ENCODE data around the gene PARD3B.

Gene PARD3B

DNA sequence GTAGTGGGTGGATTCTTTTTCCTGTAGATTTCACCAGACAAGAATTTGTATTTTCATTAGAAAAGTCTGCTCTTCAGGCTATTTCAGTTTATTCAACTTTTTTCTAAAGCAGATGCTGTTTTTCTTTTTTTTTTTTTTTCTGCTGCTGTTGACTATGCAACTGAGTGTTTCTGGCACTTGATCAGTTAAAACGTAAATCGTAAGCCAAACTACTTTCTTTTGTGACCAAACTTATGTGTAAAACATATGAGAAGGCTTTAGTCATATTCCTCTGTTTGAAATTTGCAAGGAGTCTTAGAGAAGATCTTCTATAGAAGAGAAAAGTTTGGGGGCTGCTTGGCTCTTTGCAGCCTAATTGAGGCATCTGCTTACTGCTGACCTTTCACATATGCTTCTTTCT, 170.1 kb downstream of the PARD3B start:
- DNase-seq, result no peak

- no peak for DNase-seq
Observed at GRCh38 chr2:204717591-204717990, 172.3 kb downstream of the PARD3B start.

- no peak for DNase-seq
Observed at GRCh38 chr2:204718607-204719006, 173.3 kb downstream of the PARD3B start.

DNA sequence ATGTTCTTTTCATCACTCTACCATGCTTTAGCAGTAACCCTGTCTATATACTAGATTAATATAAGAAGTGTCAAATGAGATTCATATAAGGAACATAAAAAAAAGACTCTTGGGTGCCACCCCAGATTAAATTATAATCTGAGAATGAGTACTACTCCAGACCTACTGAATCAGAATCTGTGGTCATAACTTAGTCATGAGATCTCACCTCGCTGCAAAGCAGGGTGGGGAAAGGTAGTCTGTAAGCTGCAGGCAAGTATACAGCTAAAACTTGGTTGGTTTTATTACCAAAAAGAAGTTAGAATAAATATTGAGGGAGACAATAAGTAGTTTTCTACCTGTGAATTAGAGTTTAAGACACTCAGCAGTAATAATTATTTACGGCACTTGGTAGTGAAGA, 175.6 kb downstream of the PARD3B start:
- no peak for DNase-seq

DNA sequence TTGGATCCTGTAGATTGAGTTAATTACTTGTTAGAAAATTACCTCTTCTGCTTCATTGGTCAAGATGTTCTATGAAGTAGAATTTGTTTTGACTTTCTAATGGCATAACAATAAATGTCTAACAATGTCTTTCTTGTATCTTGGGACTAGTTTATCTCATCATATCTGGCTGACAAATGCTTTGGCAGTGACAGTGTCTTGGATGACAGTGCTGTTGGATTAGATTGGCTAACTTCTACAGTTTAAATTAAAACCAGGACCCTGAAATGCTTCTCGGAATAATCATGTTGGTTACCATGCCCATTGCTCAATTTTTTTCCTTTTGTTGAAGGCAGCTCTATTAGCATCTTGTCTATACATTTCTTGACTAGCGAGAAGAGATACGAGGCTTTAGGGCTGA, 176.9 kb downstream of the PARD3B start:
- DNase-seq, result no peak

GRCh38 chr2:204722691-204723090, 177.4 kb downstream of the PARD3B start:
- DNase-seq, result no peak

DNA sequence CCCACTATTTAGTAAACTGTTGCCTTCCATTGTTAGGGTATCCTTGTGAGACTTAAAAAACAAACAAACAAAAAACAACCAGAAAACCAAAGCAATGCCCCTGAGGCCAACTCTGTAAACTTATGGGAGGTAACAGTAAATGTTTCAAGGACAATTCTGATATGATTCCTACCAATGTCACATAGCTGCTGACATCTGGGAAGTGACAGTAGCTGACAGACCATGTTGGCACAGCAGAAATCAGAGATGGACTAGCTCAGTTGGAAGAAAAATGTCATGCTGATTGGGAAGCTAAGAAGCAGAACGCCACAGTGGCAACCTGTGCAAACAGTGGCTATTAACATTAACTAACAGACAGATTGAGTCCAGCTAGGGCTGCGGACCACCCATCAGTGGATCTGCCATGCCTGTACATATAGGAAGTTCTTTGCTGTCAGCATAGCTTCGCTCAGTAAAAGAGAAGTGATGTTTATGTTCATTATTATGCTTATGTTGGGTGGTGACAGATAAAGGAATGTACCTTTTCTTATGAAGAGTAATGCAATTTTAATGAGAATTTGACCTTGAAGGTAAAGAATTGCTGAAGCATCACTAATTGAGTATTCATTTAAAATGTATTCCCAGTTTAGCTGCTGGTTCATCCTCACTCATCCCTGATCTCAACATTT, 180.6 kb downstream of the PARD3B start:
- DNase-seq, result no peak

DNA sequence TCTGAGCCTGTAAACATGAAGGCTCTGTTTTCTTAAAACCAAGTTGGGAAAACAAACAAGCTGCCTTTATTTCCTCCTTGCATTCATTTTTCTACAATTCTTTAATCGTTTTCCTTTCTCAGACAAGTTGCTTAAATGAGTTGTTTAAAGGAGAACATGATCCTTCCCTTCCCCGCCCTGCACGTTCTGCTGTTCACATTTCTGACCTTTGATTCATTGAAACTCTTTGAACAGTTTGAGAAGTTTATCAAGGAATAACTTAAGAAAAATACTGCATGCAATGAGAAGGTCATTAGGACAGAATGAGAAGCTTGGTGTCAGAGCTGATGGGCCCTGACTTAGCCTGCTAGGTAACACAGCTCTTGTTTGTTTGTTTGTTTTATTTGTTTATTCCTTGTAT, 181.6 kb downstream of the PARD3B start:
- DNase-seq, result no peak

DNA sequence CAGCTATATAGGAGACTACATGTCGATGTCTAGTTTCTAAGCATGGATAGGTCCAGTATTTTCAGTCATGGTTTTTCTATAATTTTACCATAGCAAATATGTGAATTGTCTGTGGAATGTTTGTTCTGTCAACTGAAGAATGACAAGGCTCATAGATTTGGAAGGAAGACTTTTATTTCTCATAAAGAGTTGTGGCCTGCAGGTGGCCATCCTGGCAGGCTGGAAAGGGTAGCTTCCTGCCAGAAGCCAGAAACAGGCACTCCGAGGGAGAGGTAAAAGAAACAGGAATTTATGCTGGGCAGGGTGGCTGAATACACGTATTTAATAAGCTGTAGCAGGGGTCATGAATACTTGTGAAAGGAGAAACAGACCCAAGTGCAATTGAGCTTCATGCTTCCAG, 182.1 kb downstream of the PARD3B start:
- no peak for DNase-seq

DNA sequence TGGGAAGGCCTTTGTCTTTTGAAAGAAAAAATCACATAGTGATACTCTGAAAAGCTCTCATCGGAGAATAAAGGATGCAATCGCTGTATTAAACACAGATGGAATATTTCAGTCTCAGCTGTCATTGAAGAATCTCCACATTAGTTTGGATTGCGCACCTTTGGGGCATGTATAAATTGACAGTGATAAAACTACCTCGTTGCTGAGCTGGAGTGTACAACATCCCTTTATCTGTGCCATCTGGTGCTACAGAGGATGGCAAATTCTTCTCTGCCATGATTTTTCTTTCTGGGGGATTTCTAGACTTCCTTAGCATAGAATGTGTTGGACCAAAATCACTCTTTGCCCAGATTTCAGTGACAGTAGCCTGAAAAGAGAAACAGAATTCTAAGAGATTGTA, 185.3 kb downstream of the PARD3B start:
- no peak for DNase-seq

DNA sequence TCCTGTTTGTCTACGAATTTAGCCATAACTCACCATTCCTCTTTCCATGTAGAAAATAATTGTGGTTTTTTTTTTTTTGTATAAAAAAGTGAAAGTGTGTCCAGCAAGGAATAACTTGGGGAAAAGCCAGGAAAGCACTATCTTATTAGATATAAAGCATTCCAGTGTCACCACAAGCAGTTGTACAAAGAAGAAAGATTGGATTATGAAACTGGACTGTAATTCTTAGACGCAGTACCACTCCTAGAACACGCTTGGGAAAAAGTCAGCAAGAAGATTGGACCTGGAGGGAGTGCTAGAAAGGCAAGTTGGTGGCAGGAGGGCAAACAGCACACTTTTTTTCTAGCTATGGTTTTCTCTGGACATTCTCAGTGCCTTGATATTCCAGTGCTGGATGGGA, 186.7 kb downstream of the PARD3B start:
- no peak for DNase-seq

DNA sequence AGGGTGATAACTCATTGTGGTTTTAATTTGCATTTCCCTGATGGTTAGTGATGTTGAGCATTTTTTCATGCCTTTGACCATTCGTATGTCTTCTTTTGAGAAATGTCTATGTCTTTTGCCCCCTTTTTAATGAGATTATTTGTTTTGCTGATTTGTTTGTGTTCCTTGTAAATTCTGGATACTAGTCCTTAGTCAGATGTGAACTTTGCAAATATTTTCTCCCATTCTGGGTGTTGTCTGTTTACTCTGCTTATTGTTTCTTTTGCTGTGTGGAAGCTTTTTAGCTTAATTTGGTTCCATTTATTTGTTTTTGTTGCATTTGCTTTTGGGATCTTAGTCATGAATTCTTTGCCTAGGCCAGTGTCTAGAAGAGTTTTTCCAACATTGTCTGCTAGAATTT, 192.0 kb downstream of the PARD3B start:
- no peak for DNase-seq

- DNase-seq, result no peak
Observed at GRCh38 chr2:204738721-204739120, 193.4 kb downstream of the PARD3B start.

- no peak for DNase-seq
Observed at GRCh38 chr2:204743393-204743960, 198.2 kb downstream of the PARD3B start.

DNA sequence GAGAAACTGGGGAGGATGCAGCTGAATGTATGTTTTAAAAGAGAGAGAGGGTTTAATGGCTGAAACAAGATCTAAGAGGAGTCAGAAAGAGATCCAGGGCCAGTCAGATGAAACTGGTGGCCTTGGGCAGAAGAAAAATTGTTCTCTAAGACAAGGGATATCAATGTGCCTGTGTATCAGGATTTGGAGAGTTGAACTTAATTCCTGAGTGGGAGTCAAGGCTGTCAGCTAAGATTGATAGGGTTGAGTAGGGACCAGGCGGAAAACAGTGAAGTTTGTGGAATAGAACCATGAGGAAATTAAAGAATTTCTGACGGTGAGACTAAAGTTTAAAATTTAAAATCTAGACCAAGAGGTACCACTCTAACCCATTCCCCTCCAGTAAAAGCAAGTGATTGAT, 199.2 kb downstream of the PARD3B start:
- no peak for DNase-seq

DNA sequence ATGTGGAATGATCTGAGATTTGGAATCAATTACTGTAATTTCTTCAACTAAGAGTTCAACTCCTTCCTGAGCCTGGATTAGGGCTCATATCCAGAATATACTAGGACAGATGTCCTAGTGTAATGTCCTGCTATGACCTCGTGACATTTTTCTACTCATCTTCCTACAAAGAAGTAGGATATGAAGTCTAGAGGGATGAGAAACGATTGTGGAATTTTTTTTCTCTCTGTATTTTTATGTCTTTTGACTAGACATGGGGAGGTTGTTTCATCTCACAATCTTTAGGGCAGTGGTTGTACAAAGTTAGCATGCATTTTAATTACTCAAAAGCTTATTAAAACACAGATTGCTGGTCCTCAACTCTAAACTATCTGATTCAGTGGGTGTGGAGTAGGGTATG, 203.0 kb downstream of the PARD3B start:
- DNase-seq, result no peak

DNA sequence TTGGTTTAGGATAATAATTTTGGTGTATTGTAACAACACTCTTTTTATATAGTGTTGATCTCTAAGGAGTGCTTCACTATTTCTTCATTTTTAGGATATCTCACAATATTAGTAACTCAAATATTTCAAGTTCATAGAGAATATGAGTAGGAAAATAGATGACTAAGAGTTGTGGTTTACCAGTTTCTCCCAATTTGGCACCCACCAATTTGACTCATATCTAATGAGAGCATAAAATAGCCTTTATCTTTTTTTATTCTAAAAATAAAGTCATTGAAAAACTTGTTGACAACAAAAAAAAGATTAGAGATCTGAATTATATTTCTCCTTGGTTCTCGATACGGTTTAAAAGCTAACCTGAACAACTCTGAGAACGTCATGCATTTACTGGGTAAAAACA, 204.0 kb downstream of the PARD3B start:
- no peak for DNase-seq

DNA sequence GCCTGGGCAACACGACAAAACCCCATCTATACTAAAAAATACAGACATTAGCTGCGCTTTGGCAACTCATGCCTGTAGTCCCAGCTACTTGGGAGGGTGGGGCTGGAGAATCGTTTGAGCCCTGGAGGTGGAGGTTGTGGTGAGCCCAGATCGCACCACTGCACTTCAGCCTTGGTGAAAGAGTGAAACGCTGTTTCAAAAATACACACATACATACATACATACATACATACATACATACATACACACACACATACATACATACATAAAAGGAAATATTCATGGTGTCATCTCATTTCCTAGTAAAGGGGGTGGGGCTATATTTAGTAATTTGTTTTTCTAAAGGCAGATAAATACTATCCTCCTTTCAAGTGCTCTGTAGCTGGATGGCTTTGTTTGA, 205.1 kb downstream of the PARD3B start:
- DNase-seq, result no peak

DNA sequence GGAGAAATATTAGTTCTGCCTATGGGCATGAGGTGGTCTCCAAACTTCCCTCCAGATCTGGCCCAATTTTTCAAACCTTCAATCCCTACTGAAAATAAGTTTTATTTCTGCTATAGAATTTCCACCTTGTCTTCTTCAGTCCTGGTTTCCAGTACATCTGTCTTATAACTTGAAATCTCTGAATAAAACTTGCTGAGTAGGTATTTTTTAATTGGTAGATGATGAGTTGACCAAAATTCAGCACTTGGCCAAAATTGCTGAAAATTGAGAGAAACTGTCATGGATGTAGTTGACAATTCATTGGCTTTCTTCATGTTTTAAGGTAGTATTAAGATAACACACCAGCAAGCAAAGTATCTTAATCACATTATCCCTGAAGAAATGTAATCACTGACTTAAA, 206.2 kb downstream of the PARD3B start:
- no peak for DNase-seq

DNA sequence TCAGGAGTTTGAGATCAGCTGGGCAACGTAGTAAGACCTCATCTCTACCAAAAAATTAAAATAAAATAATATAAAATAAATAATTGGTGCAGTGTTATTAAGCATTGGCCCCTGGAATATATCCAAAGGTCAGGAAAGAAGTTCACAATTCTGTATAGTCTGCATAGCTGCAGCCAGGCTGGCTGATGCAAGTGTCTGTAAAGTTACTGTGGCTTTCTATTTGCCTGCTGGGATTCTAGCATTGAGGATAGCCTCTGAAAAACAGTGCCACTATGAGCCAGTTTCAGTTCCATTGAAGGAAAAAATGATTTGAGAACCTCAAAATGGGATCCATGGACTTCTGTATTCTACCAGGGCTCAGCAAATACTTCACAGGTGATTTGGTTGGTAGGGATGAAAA, 208.6 kb downstream of the PARD3B start:
- DNase-seq, result no peak

DNA sequence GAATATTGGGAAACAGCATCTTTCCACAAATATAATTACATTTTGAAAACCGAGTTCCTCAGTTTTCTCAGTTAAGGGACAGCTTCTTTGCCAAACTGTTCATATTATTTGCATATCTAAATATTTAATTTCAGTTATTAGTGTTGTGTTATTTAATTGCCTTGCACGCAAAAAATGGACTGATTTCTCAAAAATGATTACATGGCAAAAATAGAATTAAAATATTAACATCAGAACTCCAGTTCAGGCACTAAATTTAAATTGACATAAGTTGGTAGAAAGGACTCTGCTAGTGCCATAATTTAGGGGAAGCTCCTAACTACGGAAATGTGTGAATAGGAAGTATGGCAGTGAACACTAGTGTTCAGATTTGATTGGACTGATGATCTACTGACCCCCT, 209.6 kb downstream of the PARD3B start:
- no peak for DNase-seq

GRCh38 chr2:204763974-204764703, 218.9 kb downstream of the PARD3B start:
- no peak for DNase-seq

GRCh38 chr2:204770735-204771134, 225.5 kb downstream of the PARD3B start:
- no peak for DNase-seq

GRCh38 chr2:204771721-204772120, 226.4 kb downstream of the PARD3B start:
- no peak for DNase-seq

DNA sequence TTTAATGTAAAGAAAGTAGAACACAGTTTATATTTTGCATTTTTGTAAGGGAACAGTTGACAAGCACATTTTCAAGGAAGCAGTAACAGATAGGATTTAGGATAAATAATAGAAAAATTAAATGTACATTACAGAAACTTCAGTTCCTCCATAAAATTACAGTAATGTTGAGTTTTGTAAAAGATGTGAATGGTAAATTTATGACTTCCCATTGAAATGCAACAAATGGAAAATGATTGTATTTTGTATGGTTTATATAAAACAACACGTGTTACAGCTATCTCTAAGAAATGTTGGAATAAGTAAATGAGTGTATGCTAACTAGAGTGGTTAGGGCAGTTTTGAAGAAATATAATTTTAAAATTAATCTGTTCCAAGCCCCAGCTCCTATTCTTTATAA, 227.3 kb downstream of the PARD3B start:
- no peak for DNase-seq
